GM23338 (cell line): ENCODE measurements around the gene TARBP2. TPM values are rescaled to one million over a fixed set of nuclear protein-coding genes. Genes with fewer than 3 reads are reported as not detected.

Experiments
- ATAC-seq: fragments of 200-7000 bp; cut with Tn5 transposase; 3 replicates; pipeline ENCODE4 v1.9.1; 2020
- DNase-seq: peaks from one replicate; pipeline ENCODE4 v3.0.0-alpha.2; 2015; ENCODE audit warnings: low spot score
- H2AFZ ChIP-seq: fragments of 200-600 bp; sonication (generic); 2 replicates; pipeline ENCODE4 v1.8.0; 2016; ENCODE audit warnings: antibody characterized with exemption, mild to moderate bottlenecking, moderate library complexity
- H3F3A ChIP-seq: fragments of 200-600 bp; sonication (generic); replicated peaks from 2 replicates; pipeline ENCODE4 v1.8.0; 2017; ENCODE audit warnings: antibody characterized with exemption, mixed run types, low read depth
- H3K27ac ChIP-seq: fragments of 200-600 bp; sonication (generic); 2 replicates; pipeline ENCODE4 v1.6.1; 2016; ENCODE audit warnings: low read depth
- H3K27me3 ChIP-seq: fragments of 200-600 bp; sonication (generic); 2 replicates; pipeline ENCODE4 v1.8.0; 2016; ENCODE audit warnings: mild to moderate bottlenecking, mixed run types, moderate library complexity; ENCODE audit not compliant: insufficient read depth
- H3K36me3 ChIP-seq: fragments of 200-600 bp; sonication (generic); 2 replicates; pipeline ENCODE4 v1.8.0; 2016; ENCODE audit warnings: mild to moderate bottlenecking; ENCODE audit not compliant: insufficient read depth
- H3K4me1 ChIP-seq: fragments of 200-600 bp; sonication (generic); 2 replicates; pipeline ENCODE4 v1.8.0; 2016; ENCODE audit warnings: mild to moderate bottlenecking, moderate library complexity; ENCODE audit not compliant: insufficient read depth
- H3K4me2 ChIP-seq: fragments of 200-600 bp; sonication (generic); 2 replicates; pipeline ENCODE4 v1.7.1; 2017; ENCODE audit warnings: mixed run types
- H3K4me3 ChIP-seq: fragments of 200-600 bp; sonication (generic); 2 replicates; pipeline ENCODE4 v1.6.1; 2016; ENCODE audit warnings: mixed run types
- H3K79me2 ChIP-seq: fragments of 200-600 bp; sonication (generic); replicated peaks from 2 replicates; pipeline ENCODE4 v1.8.0; 2017; ENCODE audit warnings: mild to moderate bottlenecking; ENCODE audit not compliant: insufficient read depth
- H3K9me2 ChIP-seq: fragments of 200-600 bp; sonication (generic); 2 replicates; pipeline ENCODE4 v1.8.0; 2017; ENCODE audit not compliant: insufficient read depth
- H4K20me1 ChIP-seq: fragments of 200-600 bp; sonication (generic); replicated peaks from 2 replicates; pipeline ENCODE4 v1.8.0; 2017; ENCODE audit warnings: mild to moderate bottlenecking; ENCODE audit not compliant: insufficient read depth
- H3K27ac Mint-ChIP-seq: 2 replicates; pipeline ENCODE4 v1.8.0; 2020; ENCODE audit warnings: inconsistent platforms, mild to moderate bottlenecking, moderate library complexity, mixed read lengths
- H3K27me3 Mint-ChIP-seq: 3 replicates; pipeline ENCODE4 v1.8.0; 2022; ENCODE audit warnings: low read depth, mild to moderate bottlenecking, moderate library complexity, mixed read lengths, inconsistent platforms; ENCODE audit not compliant: insufficient read depth, poor library complexity
- H3K36me3 Mint-ChIP-seq: 3 replicates; pipeline ENCODE4 v1.8.0; 2021; ENCODE audit warnings: low read depth, mild to moderate bottlenecking, inconsistent platforms, moderate library complexity, mixed read lengths
- H3K4me1 Mint-ChIP-seq: 3 replicates; pipeline ENCODE4 v1.8.0; 2020; ENCODE audit warnings: mild to moderate bottlenecking, inconsistent platforms, mixed read lengths
- H3K4me3 Mint-ChIP-seq: 3 replicates; pipeline ENCODE4 v1.8.0; 2021; ENCODE audit warnings: moderate library complexity, mild to moderate bottlenecking, inconsistent platforms, mixed read lengths
- H3K9me3 Mint-ChIP-seq: 3 replicates; pipeline ENCODE4 v1.8.0; 2020; ENCODE audit warnings: moderate library complexity, mild to moderate bottlenecking, inconsistent platforms, mixed read lengths
- JUNB ChIP-seq: IDR thresholded peaks from one replicate; pipeline ENCODE4 v1.6.1; 2016; ENCODE audit warnings: antibody characterized with exemption; ENCODE audit not compliant: unreplicated experiment
- POLR2AphosphoS5 ChIP-seq: IDR thresholded peaks from 2 replicates; pipeline ENCODE4 v1.6.1; 2016; ENCODE audit warnings: antibody characterized with exemption, low read depth
- REST ChIP-seq: IDR thresholded peaks from one replicate; pipeline ENCODE4 v1.6.1; 2018; ENCODE audit warnings: antibody characterized with exemption; ENCODE audit not compliant: unreplicated experiment
- STAT1 ChIP-seq: IDR thresholded peaks from one replicate; pipeline ENCODE4 v1.6.1; 2016; ENCODE audit warnings: antibody characterized with exemption; ENCODE audit not compliant: unreplicated experiment
- ZNF331 ChIP-seq: fragments of 250-450 bp; sonication (Bioruptor Pico); IDR thresholded peaks from 2 replicates; pipeline ENCODE4 v1.5.0; 2020; ENCODE audit warnings: low read depth, mild to moderate bottlenecking, moderate library complexity
- ZNF462 ChIP-seq: fragments of 250-450 bp; sonication (Bioruptor Pico); IDR thresholded peaks from 2 replicates; pipeline ENCODE4 v1.5.0; 2020; ENCODE audit warnings: mild to moderate bottlenecking, moderate library complexity
- polyA plus RNA-seq: library from polyadenylated mRNA; unstranded; fragments of >200 nt; fragmentation: Nextera tagmentation; extraction: Ambion mirVana; gene quantifications from 2 replicates; pipeline ENCODE4 v1.2.1, GENCODE V29; 2016
- total RNA-seq: library from RNA; depleted of rRNA; stranded (reverse); fragments of >200 nt; shearing (Covaris generic); gene quantifications from 2 replicates; pipeline ENCODE4 v1.2.3, GENCODE V29; 2014
- TF ChIP-seq, protein P1 (sequence below), 2 experiments: fragments of 200-600 bp in 1 of 2; sonication (generic) in 1 of 2; conservative IDR thresholded peaks; 2 replicates each; pipeline versions ENCODE4 v1.5.1 to v1.6.1; 2016 to 2017; ENCODE audit warnings: antibody characterized with exemption in 2 of 2, low read depth in 2 of 2, mild to moderate bottlenecking in 2 of 2, moderate library complexity in 1 of 2
- TF ChIP-seq, protein P2 (sequence below): IDR thresholded peaks from 2 replicates; pipeline ENCODE4 v1.6.1; 2016; ENCODE audit warnings: antibody characterized with exemption

TARBP2 gene
- total and polyA plus RNA-seq, 2 experiments from 2014 or later, result 57.0 to 83.4 TPM

- TF ChIP-seq ZNF462 (CRISPR knock-in tag) (no peak), REST (no peak), STAT1 (no peak)
Measured at GRCh38 chr12:53495903-53496751, 5.0 kb upstream of the TARBP2 start (continued).

DNA sequence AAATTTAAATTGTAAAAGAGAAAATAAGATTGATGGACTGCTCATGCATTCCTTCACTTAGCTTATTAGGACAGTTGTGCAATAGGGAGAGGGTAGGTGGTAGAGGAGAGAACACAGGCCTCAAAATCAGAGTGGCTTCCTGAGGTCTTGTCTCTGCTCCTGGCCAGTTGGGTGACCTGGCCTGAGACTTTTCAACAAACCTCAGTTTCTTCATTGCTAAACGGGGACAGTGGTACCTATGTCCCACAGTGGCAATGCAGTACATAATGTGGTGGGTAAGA lies 4.4 kb upstream of the TARBP2 start:
- Mint-ChIP-seq H3K4me1 (peaks cover 62% of the 10 kb centered on the region), H3K27me3 (peaks cover 20% of the 10 kb centered on the region), H3K27ac (no peak overlapping the region), H3K36me3 (peaks cover 3% of the 10 kb centered on the region; the same call in 2 of the 3 replicates), H3K4me3 (peak overlapping the region; percentile 22; the same call in 2 of the 3 replicates), H3K9me3 (peaks cover 3% of the 10 kb centered on the region)
- DNase-seq, result no peak
- Histone ChIP-seq H3K9me2 (no peaks in the 10 kb centered on the region), H4K20me1 (no peaks in the 10 kb centered on the region; the same call in 1 of the 2 replicates), H3K4me1 (peaks cover 43% of the 10 kb centered on the region), H3K4me3 (no peak overlapping the region), H3K36me3 (no peaks in the 10 kb centered on the region), H3K4me2 (no peak overlapping the region), H3K79me2 (peaks cover 18% of the 10 kb centered on the region), H2AFZ (no peak overlapping the region), H3K27ac (no peak overlapping the region), H3K27me3 (no peaks in the 10 kb centered on the region), H3F3A (peaks cover 16% of the 10 kb centered on the region)
- ATAC-seq, result no peak
- no peak for TF ChIP-seq ZNF331 (CRISPR knock-in tag)
- no peak for TF ChIP-seq JUNB
- TF ChIP-seq POLR2AphosphoS5, result no peak
- TF ChIP-seq, protein P1, sequence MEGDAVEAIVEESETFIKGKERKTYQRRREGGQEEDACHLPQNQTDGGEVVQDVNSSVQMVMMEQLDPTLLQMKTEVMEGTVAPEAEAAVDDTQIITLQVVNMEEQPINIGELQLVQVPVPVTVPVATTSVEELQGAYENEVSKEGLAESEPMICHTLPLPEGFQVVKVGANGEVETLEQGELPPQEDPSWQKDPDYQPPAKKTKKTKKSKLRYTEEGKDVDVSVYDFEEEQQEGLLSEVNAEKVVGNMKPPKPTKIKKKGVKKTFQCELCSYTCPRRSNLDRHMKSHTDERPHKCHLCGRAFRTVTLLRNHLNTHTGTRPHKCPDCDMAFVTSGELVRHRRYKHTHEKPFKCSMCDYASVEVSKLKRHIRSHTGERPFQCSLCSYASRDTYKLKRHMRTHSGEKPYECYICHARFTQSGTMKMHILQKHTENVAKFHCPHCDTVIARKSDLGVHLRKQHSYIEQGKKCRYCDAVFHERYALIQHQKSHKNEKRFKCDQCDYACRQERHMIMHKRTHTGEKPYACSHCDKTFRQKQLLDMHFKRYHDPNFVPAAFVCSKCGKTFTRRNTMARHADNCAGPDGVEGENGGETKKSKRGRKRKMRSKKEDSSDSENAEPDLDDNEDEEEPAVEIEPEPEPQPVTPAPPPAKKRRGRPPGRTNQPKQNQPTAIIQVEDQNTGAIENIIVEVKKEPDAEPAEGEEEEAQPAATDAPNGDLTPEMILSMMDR (conservative IDR thresholded peaks at IDR 0.05; ENCODE audit: low read depth in 2 of 2), result no peak
- TF ChIP-seq, protein P2, sequence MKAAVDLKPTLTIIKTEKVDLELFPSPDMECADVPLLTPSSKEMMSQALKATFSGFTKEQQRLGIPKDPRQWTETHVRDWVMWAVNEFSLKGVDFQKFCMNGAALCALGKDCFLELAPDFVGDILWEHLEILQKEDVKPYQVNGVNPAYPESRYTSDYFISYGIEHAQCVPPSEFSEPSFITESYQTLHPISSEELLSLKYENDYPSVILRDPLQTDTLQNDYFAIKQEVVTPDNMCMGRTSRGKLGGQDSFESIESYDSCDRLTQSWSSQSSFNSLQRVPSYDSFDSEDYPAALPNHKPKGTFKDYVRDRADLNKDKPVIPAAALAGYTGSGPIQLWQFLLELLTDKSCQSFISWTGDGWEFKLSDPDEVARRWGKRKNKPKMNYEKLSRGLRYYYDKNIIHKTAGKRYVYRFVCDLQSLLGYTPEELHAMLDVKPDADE, result no peak
